MG63 (cell line): ENCODE results near the gene RNASE7. TPM values are rescaled to one million over a fixed set of nuclear protein-coding genes. Genes with fewer than 3 reads are reported as not detected.

Experiments used
- DNase-seq: peaks from one replicate; pipeline ENCODE4 v3.0.0-alpha.2; 2020
- H3K27me3 ChIP-seq: fragments of 250-450 bp; sonication (Bioruptor Pico); 2 replicates; pipeline ENCODE4 v1.5.1; 2020; ENCODE audit warnings: mild to moderate bottlenecking, moderate library complexity
- H3K36me3 ChIP-seq: fragments of 250-450 bp; sonication (Bioruptor Pico); 2 replicates; pipeline ENCODE4 v1.5.1; 2020; ENCODE audit warnings: mild to moderate bottlenecking, moderate library complexity
- H3K4me3 ChIP-seq: fragments of 250-450 bp; sonication (Bioruptor Pico); 2 replicates; pipeline ENCODE4 v1.5.1; 2020; ENCODE audit warnings: mild to moderate bottlenecking, moderate library complexity
- H3K9me3 ChIP-seq: fragments of 250-450 bp; sonication (Bioruptor Pico); 2 replicates; pipeline ENCODE4 v1.5.1; 2020; ENCODE audit warnings: mild to moderate bottlenecking, moderate library complexity
- total RNA-seq: library from RNA; depleted of rRNA; stranded (reverse); fragments of >200 nt; shearing (Covaris generic); gene quantifications from 2 replicates; pipeline ENCODE4 v1.2.3, GENCODE V29; 2014; ENCODE audit warnings: low replicate concordance

The RNASE7 gene
- total RNA-seq, 1 experiment from 2014 or later: not detected

- Histone ChIP-seq H3K27me3 (no peaks in the 10 kb centered on the region), H3K36me3 (no peaks in the 10 kb centered on the region; the same call in 1 of the 2 replicates), H3K9me3 (no peaks in the 10 kb centered on the region), H3K4me3 (peak overlapping the region; percentile 60)
- DNase-seq: peak; percentile 90
These were observed 29.3 kb downstream of the RNASE7 start for GRCh38 chr14:21071225-21072030.

GRCh38 chr14:21072031-21072473, 29.9 kb downstream of the RNASE7 start:
- no peaks in the 10 kb centered on the region; the same call in none of the 2 replicates for H3K36me3 ChIP-seq
- DNase-seq: peak; percentile 14
- H3K9me3 ChIP-seq: no peaks in the 10 kb centered on the region
- no peaks in the 10 kb centered on the region for H3K27me3 ChIP-seq
- peak overlapping the region; percentile 60 for H3K4me3 ChIP-seq

DNA sequence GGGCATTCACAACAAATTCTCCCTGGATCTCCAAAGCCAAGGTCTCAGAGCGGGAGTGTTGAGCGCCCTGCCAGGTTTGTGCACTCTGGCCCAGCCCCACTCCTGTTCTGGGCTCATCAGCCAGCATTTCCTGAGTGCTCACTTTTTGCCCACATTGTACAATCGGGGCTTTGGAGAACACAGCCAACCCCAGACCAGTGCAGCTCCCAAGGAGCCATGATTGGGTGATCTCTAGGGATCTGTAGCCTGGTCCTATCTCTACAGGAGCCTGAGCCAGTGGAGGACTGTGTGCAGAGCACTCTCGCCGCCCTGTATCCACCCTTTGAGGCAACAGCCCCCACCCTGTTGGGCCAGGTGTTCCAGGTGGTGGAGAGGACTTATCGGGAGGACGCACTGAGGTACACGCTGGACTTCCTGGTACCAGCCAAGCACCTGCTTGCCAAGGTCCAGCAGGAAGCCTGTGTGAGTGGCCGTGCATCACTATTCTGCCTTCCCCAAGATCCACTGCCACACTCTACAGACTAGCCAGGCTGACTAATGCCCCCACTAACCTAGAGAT, 30.7 kb downstream of the RNASE7 start:
- Histone ChIP-seq H3K27me3 (no peaks in the 10 kb centered on the region), H3K9me3 (no peaks in the 10 kb centered on the region), H3K4me3 (no peak overlapping the region), H3K36me3 (no peaks in the 10 kb centered on the region; the same call in none of the 2 replicates)
- no peak for DNase-seq

GRCh38 chr14:21073921-21074320, 31.8 kb downstream of the RNASE7 start:
- Histone ChIP-seq H3K36me3 (no peaks in the 10 kb centered on the region; the same call in none of the 2 replicates), H3K9me3 (no peaks in the 10 kb centered on the region), H3K27me3 (no peaks in the 10 kb centered on the region), H3K4me3 (no peak overlapping the region)
- no peak for DNase-seq

GRCh38 chr14:21074398-21075272, 32.5 kb downstream of the RNASE7 start:
- no peak for DNase-seq
- no peaks in the 10 kb centered on the region for H3K27me3 ChIP-seq
- H3K36me3 ChIP-seq: no peaks in the 10 kb centered on the region; the same call in none of the 2 replicates
- H3K4me3 ChIP-seq: no peak overlapping the region
- H3K9me3 ChIP-seq: no peaks in the 10 kb centered on the region

DNA sequence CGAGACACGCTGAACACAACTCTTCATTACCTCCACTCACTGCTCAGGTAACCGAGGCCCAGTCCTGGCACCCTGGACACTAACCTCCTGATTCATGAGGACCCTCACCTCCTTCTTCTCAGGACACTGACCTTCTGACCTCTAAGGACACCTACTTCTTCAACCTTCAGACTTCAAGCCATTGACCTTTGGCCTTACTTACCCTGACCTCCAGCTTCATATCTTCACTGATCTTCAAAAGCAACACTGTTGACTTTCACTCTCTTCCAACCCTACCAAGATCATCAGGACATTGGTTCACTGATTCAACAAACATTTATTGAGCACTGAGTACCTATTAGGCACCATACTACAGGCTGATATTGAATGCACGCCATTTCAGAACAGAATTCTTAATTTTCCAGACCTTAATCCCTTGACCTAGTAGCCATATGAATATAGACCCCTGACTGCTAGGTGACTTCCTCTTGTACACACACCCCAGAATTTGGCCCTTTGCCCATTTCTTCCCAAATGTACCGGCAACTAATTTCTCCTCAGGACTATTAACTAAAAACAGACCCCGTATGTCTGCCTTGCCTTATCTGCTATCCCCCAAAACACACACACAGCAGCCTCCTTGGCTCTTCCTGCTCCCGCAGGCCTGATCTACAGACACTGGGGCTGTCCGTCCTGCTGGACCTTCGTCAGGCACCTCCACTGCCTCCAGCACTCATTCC, 33.7 kb downstream of the RNASE7 start:
- no peak overlapping the region for H3K4me3 ChIP-seq
- no peaks in the 10 kb centered on the region; the same call in none of the 2 replicates for H3K36me3 ChIP-seq
- no peaks in the 10 kb centered on the region for H3K9me3 ChIP-seq
- no peaks in the 10 kb centered on the region for H3K27me3 ChIP-seq
- no peak for DNase-seq

DNA sequence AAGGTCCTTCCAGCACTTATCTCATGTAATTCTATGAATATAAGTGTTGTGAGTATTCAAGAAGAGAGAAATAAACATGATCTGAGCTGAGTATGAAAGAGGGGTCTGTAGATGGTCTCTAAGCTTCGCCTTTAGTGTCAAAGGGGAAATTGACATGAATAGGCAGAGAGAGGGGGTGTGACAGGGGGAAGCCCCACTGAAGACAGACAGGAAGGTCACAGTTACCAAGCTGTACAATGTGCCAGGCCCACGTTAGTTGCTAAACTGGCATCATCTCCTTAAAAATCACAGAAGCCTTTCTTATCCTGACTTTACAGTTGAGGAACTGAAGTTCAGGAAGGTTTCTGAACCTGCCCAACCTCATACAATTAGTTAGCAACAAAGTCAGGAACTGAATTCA, 35.5 kb downstream of the RNASE7 start:
- H3K36me3 ChIP-seq: no peaks in the 10 kb centered on the region; the same call in none of the 2 replicates
- no peak overlapping the region for H3K4me3 ChIP-seq
- no peaks in the 10 kb centered on the region for H3K9me3 ChIP-seq
- no peaks in the 10 kb centered on the region for H3K27me3 ChIP-seq
- no peak for DNase-seq

DNA sequence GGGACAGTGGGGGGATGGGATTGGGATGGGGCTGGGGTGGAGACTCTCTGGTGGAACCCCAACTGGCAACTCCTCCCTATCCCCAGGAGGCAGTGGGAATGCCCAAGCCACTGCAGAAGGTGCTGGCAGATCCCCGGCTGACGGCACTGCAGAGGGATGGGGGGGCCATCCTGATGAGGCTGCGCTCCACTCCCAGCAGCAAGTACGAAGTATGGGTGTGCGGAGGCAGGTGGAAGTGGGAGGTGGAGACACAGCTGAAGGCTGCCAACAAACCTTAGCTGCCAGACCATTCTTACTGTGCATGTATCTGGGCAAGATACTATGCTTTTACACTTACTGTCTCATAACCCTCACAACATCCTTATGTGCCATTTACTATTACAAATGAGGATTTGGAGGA, 36.1 kb downstream of the RNASE7 start:
- no peak for DNase-seq
- Histone ChIP-seq H3K9me3 (no peaks in the 10 kb centered on the region), H3K36me3 (no peaks in the 10 kb centered on the region; the same call in none of the 2 replicates), H3K4me3 (no peak overlapping the region), H3K27me3 (no peaks in the 10 kb centered on the region)

GRCh38 chr14:21078726-21079125, 36.6 kb downstream of the RNASE7 start:
- no peaks in the 10 kb centered on the region for H3K27me3 ChIP-seq
- H3K36me3 ChIP-seq: no peaks in the 10 kb centered on the region; the same call in none of the 2 replicates
- H3K9me3 ChIP-seq: no peaks in the 10 kb centered on the region
- no peak overlapping the region for H3K4me3 ChIP-seq
- no peak for DNase-seq

DNA sequence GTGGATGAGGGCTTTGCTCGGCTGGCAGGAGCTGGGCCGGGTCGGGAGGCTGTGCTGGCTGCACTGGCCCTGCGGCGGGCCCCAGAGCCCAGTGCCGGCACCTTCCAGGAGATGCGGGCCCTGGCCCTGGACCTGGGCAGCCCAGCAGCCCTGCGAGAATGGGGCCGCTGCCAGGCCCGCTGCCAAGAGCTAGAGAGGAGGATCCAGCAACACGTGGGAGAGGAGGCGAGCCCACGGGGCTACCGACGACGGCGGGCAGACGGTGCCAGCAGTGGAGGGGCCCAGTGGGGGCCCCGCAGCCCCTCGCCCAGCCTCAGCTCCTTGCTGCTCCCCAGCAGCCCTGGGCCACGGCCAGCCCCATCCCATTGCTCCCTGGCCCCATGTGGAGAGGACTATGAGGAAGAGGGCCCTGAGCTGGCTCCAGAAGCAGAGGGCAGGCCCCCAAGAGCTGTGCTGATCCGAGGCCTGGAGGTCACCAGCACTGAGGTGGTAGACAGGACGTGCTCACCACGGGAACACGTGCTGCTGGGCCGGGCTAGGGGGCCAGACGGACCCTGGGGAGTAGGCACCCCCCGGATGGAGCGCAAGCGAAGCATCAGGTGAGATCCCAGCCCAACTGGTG, 39.5 kb downstream of the RNASE7 start:
- H3K27me3 ChIP-seq: no peaks in the 10 kb centered on the region
- no peak for DNase-seq
- H3K9me3 ChIP-seq: no peaks in the 10 kb centered on the region
- no peak overlapping the region for H3K4me3 ChIP-seq
- no peaks in the 10 kb centered on the region; the same call in 1 of the 2 replicates for H3K36me3 ChIP-seq

DNA sequence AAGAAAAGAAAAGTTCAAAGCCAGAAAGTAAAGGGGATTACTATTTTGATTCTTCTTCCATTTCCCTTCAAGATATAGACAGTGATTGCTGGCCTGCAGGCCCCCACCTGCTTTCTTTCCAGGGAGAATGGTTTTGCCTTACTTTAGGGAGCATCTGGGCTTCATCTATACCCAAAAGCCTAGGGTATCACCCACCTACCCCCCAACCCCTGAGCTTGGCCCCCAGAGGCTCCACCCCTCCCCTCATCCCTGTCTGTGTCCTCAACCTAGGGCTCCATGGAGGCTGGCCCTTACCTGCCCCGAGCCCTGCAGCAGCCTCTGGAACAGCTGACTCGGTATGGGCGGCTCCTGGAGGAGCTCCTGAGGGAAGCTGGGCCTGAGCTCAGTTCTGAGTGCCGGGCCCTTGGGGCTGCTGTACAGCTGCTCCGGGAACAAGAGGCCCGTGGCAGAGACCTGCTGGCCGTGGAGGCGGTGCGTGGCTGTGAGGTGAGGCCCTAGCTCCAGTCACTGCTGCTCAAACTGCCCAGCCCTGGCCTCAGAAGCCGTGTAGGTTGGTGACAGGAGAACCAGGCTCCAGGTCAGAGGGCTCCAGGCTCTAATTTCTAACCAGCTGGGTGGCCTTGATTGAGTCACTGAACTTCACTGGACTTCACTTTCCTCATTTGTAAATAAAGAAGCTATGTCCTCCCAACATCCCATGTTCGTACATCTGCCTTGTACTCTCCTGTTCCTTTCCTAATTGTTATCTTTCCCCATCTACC, 41.6 kb downstream of the RNASE7 start:
- Histone ChIP-seq H3K27me3 (no peaks in the 10 kb centered on the region), H3K36me3 (no peaks in the 10 kb centered on the region), H3K9me3 (no peaks in the 10 kb centered on the region), H3K4me3 (no peak overlapping the region)
- DNase-seq: no peak

GRCh38 chr14:21084396-21084795, 42.2 kb downstream of the RNASE7 start:
- no peak for DNase-seq
- Histone ChIP-seq H3K27me3 (no peaks in the 10 kb centered on the region), H3K4me3 (no peak overlapping the region), H3K36me3 (no peaks in the 10 kb centered on the region), H3K9me3 (no peaks in the 10 kb centered on the region)

- H3K36me3 ChIP-seq: no peaks in the 10 kb centered on the region
- H3K9me3 ChIP-seq: no peaks in the 10 kb centered on the region
- H3K27me3 ChIP-seq: no peaks in the 10 kb centered on the region
- no peak overlapping the region for H3K4me3 ChIP-seq
- DNase-seq: no peak
These were observed 43.1 kb downstream of the RNASE7 start for GRCh38 chr14:21084998-21085853.

- no peaks in the 10 kb centered on the region for H3K36me3 ChIP-seq
- DNase-seq: no peak
These were observed 44.7 kb downstream of the RNASE7 start for GRCh38 chr14:21086908-21087293.

More at GRCh38 chr14:21086908-21087293, 44.7 kb downstream of the RNASE7 start:
- H3K9me3 ChIP-seq: no peaks in the 10 kb centered on the region
- no peak overlapping the region for H3K4me3 ChIP-seq
- H3K27me3 ChIP-seq: no peaks in the 10 kb centered on the region
